AG04449 (cell line): ENCODE data around the gene SRPK1.
A peak's percentile ranks its signal among the peaks of the same experiment; 100 is the strongest.
"Not testable (repeated sequence)": the region's sequence is repeated elsewhere in the genome, so short reads cannot be mapped to it uniquely, and the experiment has no call there.

Experiments used
- CTCF ChIA-PET: fragments of 350-600 bp; formaldehyde crosslinking; extraction: SDS; loops from one replicate; lab custom pipeline; 2021; ENCODE audit warnings: antibody characterized with exemption; lab: Yijun Ruan, JAX
- POLR2A ChIA-PET: fragments of 400-600, 350-600 bp; formaldehyde crosslinking; extraction: SDS; loops from one replicate; lab custom pipeline; 2020; ENCODE audit warnings: antibody characterized with exemption, inconsistent platforms; lab: Yijun Ruan, JAX
- DNase-seq: peaks from one replicate; pipeline ENCODE4 v3.0.0-alpha.2; 2010; ENCODE audit warnings: low read depth, low spot score
- H3K4me3 ChIP-seq: 2 replicates; pipeline ENCODE4 v1.5.1; 2011; ENCODE audit warnings: low read depth, mild to moderate bottlenecking, control low read depth, low read length
- TF ChIP-seq, protein P1 (sequence below): IDR thresholded peaks from one replicate; pipeline ENCODE4 v1.5.1; 2011; ENCODE audit warnings: mild to moderate bottlenecking, moderate library complexity, low read length, control low read depth, inconsistent platforms; ENCODE audit not compliant: insufficient read depth; ENCODE audit errors: missing control alignments

The SRPK1 gene

GRCh38 chr6:35919085-35919826 lies 1.6 kb downstream of the SRPK1 start:
- DNase-seq: no peak
- ChIA-PET CTCF (no interaction called here), POLR2A (interaction anchor here (1.1 kb wide), 1 partner anchor 108 kb away, joined by 3 read pairs; the partner anchor contains the start of gene MAPK14)

GRCh38 chr6:35916893-35917292 lies 4.0 kb downstream of the SRPK1 start:
- POLR2A ChIA-PET, DNase-seq, H3K4me3 ChIP-seq: not testable (repeated sequence)
- CTCF ChIA-PET: interaction anchor here (2.0 kb wide), 1 partner anchor 179 kb away, joined by 6 read pairs; no protein-coding TSS in a partner anchor

More at GRCh38 chr6:35919085-35919826, 1.6 kb downstream of the SRPK1 start:
- peak overlapping the region; percentile 76 for H3K4me3 ChIP-seq
- TF ChIP-seq, protein P1, sequence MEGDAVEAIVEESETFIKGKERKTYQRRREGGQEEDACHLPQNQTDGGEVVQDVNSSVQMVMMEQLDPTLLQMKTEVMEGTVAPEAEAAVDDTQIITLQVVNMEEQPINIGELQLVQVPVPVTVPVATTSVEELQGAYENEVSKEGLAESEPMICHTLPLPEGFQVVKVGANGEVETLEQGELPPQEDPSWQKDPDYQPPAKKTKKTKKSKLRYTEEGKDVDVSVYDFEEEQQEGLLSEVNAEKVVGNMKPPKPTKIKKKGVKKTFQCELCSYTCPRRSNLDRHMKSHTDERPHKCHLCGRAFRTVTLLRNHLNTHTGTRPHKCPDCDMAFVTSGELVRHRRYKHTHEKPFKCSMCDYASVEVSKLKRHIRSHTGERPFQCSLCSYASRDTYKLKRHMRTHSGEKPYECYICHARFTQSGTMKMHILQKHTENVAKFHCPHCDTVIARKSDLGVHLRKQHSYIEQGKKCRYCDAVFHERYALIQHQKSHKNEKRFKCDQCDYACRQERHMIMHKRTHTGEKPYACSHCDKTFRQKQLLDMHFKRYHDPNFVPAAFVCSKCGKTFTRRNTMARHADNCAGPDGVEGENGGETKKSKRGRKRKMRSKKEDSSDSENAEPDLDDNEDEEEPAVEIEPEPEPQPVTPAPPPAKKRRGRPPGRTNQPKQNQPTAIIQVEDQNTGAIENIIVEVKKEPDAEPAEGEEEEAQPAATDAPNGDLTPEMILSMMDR: no peak

GRCh38 chr6:35916056-35916455 lies 4.8 kb downstream of the SRPK1 start:
- POLR2A ChIA-PET: no interaction called here
- DNase-seq: no peak
- TF ChIP-seq, protein P1: no peak
- CTCF ChIA-PET: interaction anchor here (2.0 kb wide), 1 partner anchor 179 kb away, joined by 6 read pairs; no protein-coding TSS in a partner anchor
- no peak overlapping the region for H3K4me3 ChIP-seq

- no peak overlapping the region for H3K4me3 ChIP-seq
- ChIA-PET CTCF (no interaction called here), POLR2A (no interaction called here)
- DNase-seq: no peak
- TF ChIP-seq, protein P1: no peak
Observed at GRCh38 chr6:35914536-35914935, 6.4 kb downstream of the SRPK1 start.

- ChIA-PET CTCF (no interaction called here), POLR2A (no interaction called here)
- no peak overlapping the region for H3K4me3 ChIP-seq
- TF ChIP-seq, protein P1: no peak
- DNase-seq: no peak
Observed at GRCh38 chr6:35911871-35912653, 8.8 kb downstream of the SRPK1 start.

GRCh38 chr6:35909571-35909970 lies 11.3 kb downstream of the SRPK1 start:
- CTCF ChIA-PET: interaction anchor here (1.2 kb wide), 1 partner anchor 173 kb away, joined by 3 read pairs; the partner anchor contains the start of gene ARMC12
- DNase-seq: not testable (repeated sequence)

DNA sequence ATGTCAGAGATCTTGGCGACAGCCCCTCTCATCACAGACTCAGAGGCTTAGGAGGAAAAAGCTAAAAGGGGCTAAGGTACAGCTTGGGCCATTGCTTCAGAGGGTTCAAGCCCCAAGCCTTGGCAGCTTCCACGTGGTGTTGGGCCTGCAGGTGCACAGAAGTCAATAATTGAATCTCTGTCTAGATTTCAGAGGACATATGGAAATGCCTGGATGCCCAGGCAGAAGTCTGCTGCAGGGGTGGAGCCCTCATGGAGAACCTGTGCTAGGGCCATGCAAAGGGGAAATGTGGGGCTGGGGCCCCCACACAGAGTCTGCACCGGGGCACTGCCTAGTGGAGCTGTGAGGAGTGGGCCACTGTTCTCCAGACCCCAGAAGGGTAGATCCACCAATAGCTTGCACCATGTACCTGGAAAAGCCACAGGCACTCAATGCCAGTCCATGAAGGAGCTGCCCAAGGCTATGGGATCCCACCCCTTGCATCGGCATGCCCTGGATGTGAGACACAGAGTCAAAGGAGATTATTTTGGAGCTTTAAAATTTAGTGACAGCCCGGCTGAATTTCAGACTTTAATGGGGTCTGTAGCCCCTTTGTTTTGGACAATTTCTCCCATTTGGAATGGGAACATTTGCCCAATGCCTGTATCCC lies 12.0 kb downstream of the SRPK1 start:
- H3K4me3 ChIP-seq, DNase-seq, POLR2A ChIA-PET, CTCF ChIA-PET: not testable (repeated sequence)

More at GRCh38 chr6:35909571-35909970, 11.3 kb downstream of the SRPK1 start:
- H3K4me3 ChIP-seq, POLR2A ChIA-PET: not testable (repeated sequence)
